HepG2 (cell line): ENCODE data around the gene MYORG. TPM values are rescaled to one million over a fixed set of nuclear protein-coding genes. Genes with fewer than 3 reads are reported as not detected.
A peak's percentile ranks its signal among the peaks of the same experiment; 100 is the strongest.

ENCODE experiments used
- AHR ChIP-seq: IDR thresholded peaks from 2 replicates; pipeline ENCODE4 v1.6.1; 2018; ENCODE audit warnings: missing genetic modification reagents, missing compliant biosample characterization
- ARNTL ChIP-seq: sonication (generic); formaldehyde crosslinking; IDR thresholded peaks from 2 replicates; pipeline ENCODE4 v1.4.0; 2020; ENCODE audit warnings: mild to moderate bottlenecking, missing genetic modification reagents
- FOXP1 ChIP-seq, 2 experiments: fragments of 450-650 bp in 1 of 2; IDR thresholded peaks; 2 replicates each; pipeline ENCODE4 v1.6.1; 2017 to 2018; ENCODE audit warnings: antibody characterized with exemption in 1 of 2
- GTF3A ChIP-seq: sonication (generic); formaldehyde crosslinking; conservative IDR thresholded peaks from 2 replicates; pipeline ENCODE4 v1.4.0; 2020; ENCODE audit warnings: mild to moderate bottlenecking, missing genetic modification reagents
- HDAC6 ChIP-seq: fragments of 200-600 bp; sonication (generic); IDR thresholded peaks from 2 replicates; pipeline ENCODE4 v1.7.0; 2017; ENCODE audit warnings: mild to moderate bottlenecking, antibody characterized with exemption, low read length, low read depth
- KDM3A ChIP-seq: IDR thresholded peaks from 2 replicates; pipeline ENCODE4 v1.6.1; 2018; ENCODE audit warnings: low read depth, missing compliant biosample characterization
- MYC ChIP-seq: sonication (generic); formaldehyde crosslinking; IDR thresholded peaks from 2 replicates; pipeline ENCODE4 v1.9.0; 2021; ENCODE audit warnings: missing genetic modification reagents, borderline replicate concordance
- NFYC ChIP-seq: IDR thresholded peaks from 2 replicates; pipeline ENCODE4 v1.6.1; 2016; ENCODE audit warnings: missing genetic modification reagents, missing compliant biosample characterization
- SPEN ChIP-seq: sonication (generic); formaldehyde crosslinking; IDR thresholded peaks from 2 replicates; pipeline ENCODE4 v1.5.1; 2020; ENCODE audit warnings: low read depth, mild to moderate bottlenecking, missing genetic modification reagents
- SUZ12 ChIP-seq: fragments of 150-350 bp; IDR thresholded peaks from 2 replicates; pipeline ENCODE4 v1.6.1; 2014; ENCODE audit warnings: low read depth, low read length
- TMF1 ChIP-seq: sonication (generic); formaldehyde crosslinking; IDR thresholded peaks from 2 replicates; pipeline ENCODE4 v1.8.1; 2022; ENCODE audit warnings: low read depth, missing genetic modification reagents
- ZFY ChIP-seq: sonication (generic); formaldehyde crosslinking; IDR thresholded peaks from 2 replicates; pipeline ENCODE4 v1.4.0; 2020; ENCODE audit warnings: missing genetic modification reagents
- ZNF225 ChIP-seq: sonication (generic); formaldehyde crosslinking; IDR thresholded peaks from 2 replicates; pipeline ENCODE4 v1.4.0; 2020; ENCODE audit warnings: mild to moderate bottlenecking, missing genetic modification reagents
- ZNF260 ChIP-seq: sonication (generic); formaldehyde crosslinking; IDR thresholded peaks from 2 replicates; pipeline ENCODE4 v1.4.0; 2020; ENCODE audit warnings: missing genetic modification reagents, low read depth, mild to moderate bottlenecking, borderline replicate concordance
- ZNF441 ChIP-seq: sonication (generic); formaldehyde crosslinking; IDR thresholded peaks from 2 replicates; pipeline ENCODE4 v1.7.0; 2021; ENCODE audit warnings: missing genetic modification reagents, borderline replicate concordance
- ZNF510 ChIP-seq: sonication (generic); formaldehyde crosslinking; IDR thresholded peaks from 2 replicates; pipeline ENCODE4 v1.4.0; 2020; ENCODE audit warnings: low read depth, mild to moderate bottlenecking, missing genetic modification reagents
- ZNF547 ChIP-seq: sonication (generic); formaldehyde crosslinking; IDR thresholded peaks from 2 replicates; pipeline ENCODE4 v1.5.1; 2020; ENCODE audit warnings: mild to moderate bottlenecking, missing genetic modification reagents
- ZNF616 ChIP-seq: sonication (generic); formaldehyde crosslinking; IDR thresholded peaks from 2 replicates; pipeline ENCODE4 v1.5.0; 2020; ENCODE audit warnings: low read depth, mild to moderate bottlenecking, missing genetic modification reagents
- ZNF619 ChIP-seq: sonication (generic); formaldehyde crosslinking; IDR thresholded peaks from 2 replicates; pipeline ENCODE4 v1.4.0; 2020; ENCODE audit warnings: mild to moderate bottlenecking, missing genetic modification reagents
- ZNF776 ChIP-seq: sonication (generic); formaldehyde crosslinking; IDR thresholded peaks from 2 replicates; pipeline ENCODE4 v1.4.0; 2020; ENCODE audit warnings: mild to moderate bottlenecking, missing genetic modification reagents
- ZNF878 ChIP-seq: sonication (generic); formaldehyde crosslinking; IDR thresholded peaks from 2 replicates; pipeline ENCODE4 v1.8.1; 2023; ENCODE audit warnings: mild to moderate bottlenecking, missing genetic modification reagents, moderate library complexity
- polyA plus RNA-seq, 8 experiments: library from polyadenylated mRNA; depleted of rRNA in 3 of 8; stranded (reverse) in 7 of 8; unstranded in 1 of 8; fragments of >200 nt; fragmentation: Illumina TruSeq in 4 of 8; extraction: Trizol in 4 of 8; gene quantifications; 2 replicates each; pipeline versions ENCODE4 v1.2.1 to v1.2.3, GENCODE V29; 2011 to 2016; ENCODE audit warnings: low read depth in 4 of 8, missing spikeins in 1 of 8, mixed read lengths in 1 of 8; ENCODE audit not compliant: insufficient read depth in 1 of 8
- total RNA-seq, 5 experiments: library from RNA; depleted of rRNA; stranded (reverse); fragments of >200 nt; fragmentation: Illumina TruSeq; extraction: Trizol; gene quantifications; 2 replicates each; pipeline ENCODE4 v1.2.3, GENCODE V29; 2016; ENCODE audit warnings: low read depth in 1 of 5
- TF ChIP-seq, protein P1 (sequence below): sonication (generic); formaldehyde crosslinking; IDR thresholded peaks from 2 replicates; pipeline ENCODE4 v1.8.0; 2022; ENCODE audit warnings: mild to moderate bottlenecking, missing genetic modification reagents; ENCODE audit not compliant: insufficient replicate concordance
- TF ChIP-seq, protein P2 (sequence below): sonication (generic); formaldehyde crosslinking; IDR thresholded peaks from 2 replicates; pipeline ENCODE4 v1.5.1; 2020; ENCODE audit warnings: mild to moderate bottlenecking, missing genetic modification reagents, moderate library complexity
- TF ChIP-seq, protein P3 (sequence below): sonication (generic); formaldehyde crosslinking; IDR thresholded peaks from 2 replicates; pipeline ENCODE4 v1.9.0; 2022; ENCODE audit warnings: low read depth, missing genetic modification reagents
- TF ChIP-seq, protein P4 (sequence below): sonication (generic); formaldehyde crosslinking; IDR thresholded peaks from 2 replicates; pipeline ENCODE4 v1.4.0; 2020; ENCODE audit warnings: missing genetic modification reagents

Gene MYORG
- total and polyA plus RNA-seq, 2 of the 13 experiments (the other 11 are each of a cell fraction or from before 2014, with no cell fraction given): 11.1 to 22.4 TPM

DNA sequence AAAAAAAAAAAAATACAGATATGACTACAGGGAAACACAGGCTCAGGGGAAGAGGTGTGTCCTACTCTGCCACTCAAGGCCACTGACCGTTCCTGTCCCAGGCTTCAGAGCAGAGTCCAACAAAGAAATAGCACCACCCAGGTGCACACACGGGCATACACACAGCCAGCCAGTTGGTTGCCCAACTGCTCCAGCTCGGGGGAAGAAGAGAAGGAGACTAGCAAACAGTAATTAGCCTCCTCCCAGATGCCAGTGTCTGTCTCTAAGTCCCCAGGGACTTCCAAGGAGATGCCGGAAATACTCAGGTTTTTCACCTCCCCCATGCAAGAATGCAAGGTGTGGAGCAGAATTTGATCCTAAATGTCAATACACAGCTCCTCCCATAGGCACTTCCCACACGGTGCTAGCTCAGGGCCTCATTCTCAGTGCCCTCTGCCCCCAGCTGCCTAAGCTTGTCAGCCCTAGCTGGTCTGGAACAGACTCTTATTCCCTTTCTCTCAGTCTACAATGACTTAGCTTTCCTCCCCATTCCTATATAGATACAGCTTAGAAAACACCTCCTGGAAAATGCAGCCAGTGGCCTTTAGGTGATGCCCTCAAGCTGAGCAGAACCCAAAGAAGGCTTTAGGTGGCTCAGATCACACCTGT is 1.7 kb downstream of the MYORG start (continued):
- TF ChIP-seq, protein P1, sequence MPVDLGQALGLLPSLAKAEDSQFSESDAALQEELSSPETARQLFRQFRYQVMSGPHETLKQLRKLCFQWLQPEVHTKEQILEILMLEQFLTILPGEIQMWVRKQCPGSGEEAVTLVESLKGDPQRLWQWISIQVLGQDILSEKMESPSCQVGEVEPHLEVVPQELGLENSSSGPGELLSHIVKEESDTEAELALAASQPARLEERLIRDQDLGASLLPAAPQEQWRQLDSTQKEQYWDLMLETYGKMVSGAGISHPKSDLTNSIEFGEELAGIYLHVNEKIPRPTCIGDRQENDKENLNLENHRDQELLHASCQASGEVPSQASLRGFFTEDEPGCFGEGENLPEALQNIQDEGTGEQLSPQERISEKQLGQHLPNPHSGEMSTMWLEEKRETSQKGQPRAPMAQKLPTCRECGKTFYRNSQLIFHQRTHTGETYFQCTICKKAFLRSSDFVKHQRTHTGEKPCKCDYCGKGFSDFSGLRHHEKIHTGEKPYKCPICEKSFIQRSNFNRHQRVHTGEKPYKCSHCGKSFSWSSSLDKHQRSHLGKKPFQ (CRISPR knock-in tag): no peak
- TF ChIP-seq ZNF225 (CRISPR knock-in tag) (no peak), ZNF510 (CRISPR knock-in tag) (no peak), AHR (CRISPR knock-in tag) (0 out of 2 replicates have a peak, but pooled peaks have one; percentile 57), ZNF776 (no peak), GTF3A (CRISPR knock-in tag) (no peak), ZNF619 (CRISPR knock-in tag) (no peak), NFYC (no peak), SPEN (CRISPR knock-in tag) (peak; percentile 54; the same call in 1 of the 2 replicates), TMF1 (CRISPR knock-in tag) (no peak), ZFY (CRISPR knock-in tag) (no peak), SUZ12 (no peak), MYC (CRISPR knock-in tag) (0 out of 2 replicates have a peak, but pooled peaks have one; percentile 59), ZNF616 (no peak), ARNTL (CRISPR knock-in tag) (peak; percentile 65; the same call in 1 of the 2 replicates), KDM3A (CRISPR knock-in tag) (no peak), FOXP1 (IDR thresholded peaks at IDR 0.05) (no peak), FOXP1 (CRISPR knock-in tag; IDR thresholded peaks at IDR 0.05) (peak; percentile 53), ZNF260 (CRISPR knock-in tag) (no peak), ZNF441 (CRISPR knock-in tag) (no peak), HDAC6 (no peak), ZNF878 (no peak), ZNF547 (CRISPR knock-in tag) (no peak)
- TF ChIP-seq, protein P2, sequence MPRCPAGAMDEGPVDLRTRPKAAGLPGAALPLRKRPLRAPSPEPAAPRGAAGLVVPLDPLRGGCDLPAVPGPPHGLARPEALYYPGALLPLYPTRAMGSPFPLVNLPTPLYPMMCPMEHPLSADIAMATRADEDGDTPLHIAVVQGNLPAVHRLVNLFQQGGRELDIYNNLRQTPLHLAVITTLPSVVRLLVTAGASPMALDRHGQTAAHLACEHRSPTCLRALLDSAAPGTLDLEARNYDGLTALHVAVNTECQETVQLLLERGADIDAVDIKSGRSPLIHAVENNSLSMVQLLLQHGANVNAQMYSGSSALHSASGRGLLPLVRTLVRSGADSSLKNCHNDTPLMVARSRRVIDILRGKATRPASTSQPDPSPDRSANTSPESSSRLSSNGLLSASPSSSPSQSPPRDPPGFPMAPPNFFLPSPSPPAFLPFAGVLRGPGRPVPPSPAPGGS (CRISPR knock-in tag): 0 out of 2 replicates have a peak, but pooled peaks have one; percentile 27
- TF ChIP-seq, protein P3, sequence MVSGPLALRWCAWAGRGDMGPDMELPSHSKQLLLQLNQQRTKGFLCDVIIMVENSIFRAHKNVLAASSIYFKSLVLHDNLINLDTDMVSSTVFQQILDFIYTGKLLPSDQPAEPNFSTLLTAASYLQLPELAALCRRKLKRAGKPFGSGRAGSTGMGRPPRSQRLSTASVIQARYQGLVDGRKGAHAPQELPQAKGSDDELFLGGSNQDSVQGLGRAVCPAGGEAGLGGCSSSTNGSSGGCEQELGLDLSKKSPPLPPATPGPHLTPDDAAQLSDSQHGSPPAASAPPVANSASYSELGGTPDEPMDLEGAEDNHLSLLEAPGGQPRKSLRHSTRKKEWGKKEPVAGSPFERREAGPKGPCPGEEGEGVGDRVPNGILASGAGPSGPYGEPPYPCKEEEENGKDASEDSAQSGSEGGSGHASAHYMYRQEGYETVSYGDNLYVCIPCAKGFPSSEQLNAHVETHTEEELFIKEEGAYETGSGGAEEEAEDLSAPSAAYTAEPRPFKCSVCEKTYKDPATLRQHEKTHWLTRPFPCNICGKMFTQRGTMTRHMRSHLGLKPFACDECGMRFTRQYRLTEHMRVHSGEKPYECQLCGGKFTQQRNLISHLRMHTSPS (CRISPR knock-in tag): peak; percentile 74; the same call in 1 of the 2 replicates
- TF ChIP-seq, protein P4, sequence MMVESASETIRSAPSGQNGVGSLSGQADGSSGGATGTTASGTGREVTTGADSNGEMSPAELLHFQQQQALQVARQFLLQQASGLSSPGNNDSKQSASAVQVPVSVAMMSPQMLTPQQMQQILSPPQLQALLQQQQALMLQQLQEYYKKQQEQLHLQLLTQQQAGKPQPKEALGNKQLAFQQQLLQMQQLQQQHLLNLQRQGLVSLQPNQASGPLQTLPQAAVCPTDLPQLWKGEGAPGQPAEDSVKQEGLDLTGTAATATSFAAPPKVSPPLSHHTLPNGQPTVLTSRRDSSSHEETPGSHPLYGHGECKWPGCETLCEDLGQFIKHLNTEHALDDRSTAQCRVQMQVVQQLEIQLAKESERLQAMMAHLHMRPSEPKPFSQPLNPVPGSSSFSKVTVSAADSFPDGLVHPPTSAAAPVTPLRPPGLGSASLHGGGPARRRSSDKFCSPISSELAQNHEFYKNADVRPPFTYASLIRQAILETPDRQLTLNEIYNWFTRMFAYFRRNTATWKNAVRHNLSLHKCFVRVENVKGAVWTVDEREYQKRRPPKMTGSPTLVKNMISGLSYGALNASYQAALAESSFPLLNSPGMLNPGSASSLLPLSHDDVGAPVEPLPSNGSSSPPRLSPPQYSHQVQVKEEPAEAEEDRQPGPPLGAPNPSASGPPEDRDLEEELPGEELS (CRISPR knock-in tag): no peak; the same call in 1 of the 2 replicates
